NT2/D1 (cell line): ENCODE measurements around the gene HDAC8.
A peak's percentile ranks its signal among the peaks of the same experiment; 100 is the strongest.
"Not testable (repeated sequence)": the region's sequence is repeated elsewhere in the genome, so short reads cannot be mapped to it uniquely, and the experiment has no call there.

Source experiments
- DNase-seq: peaks from one replicate; pipeline ENCODE4 v3.0.0-alpha.2; 2011; ENCODE audit warnings: low read depth, low spot score
- H3K27me3 ChIP-seq: 2 replicates; pipeline ENCODE4 v1.6.0; 2011; ENCODE audit warnings: mild to moderate bottlenecking; ENCODE audit not compliant: insufficient read length, insufficient read depth
- H3K36me3 ChIP-seq: 2 replicates; pipeline ENCODE4 v1.6.1; 2011; ENCODE audit warnings: mild to moderate bottlenecking, low read length, mixed read lengths; ENCODE audit not compliant: insufficient read depth, insufficient read length
- H3K4me1 ChIP-seq: 2 replicates; pipeline ENCODE4 v1.5.1; 2011; ENCODE audit not compliant: insufficient read depth, insufficient read length
- H3K4me3 ChIP-seq: 2 replicates; pipeline ENCODE4 v1.5.1; 2011; ENCODE audit warnings: low read depth; ENCODE audit not compliant: insufficient read length
- H3K9ac ChIP-seq: 2 replicates; pipeline ENCODE4 v1.6.0; 2011; ENCODE audit warnings: low read depth; ENCODE audit not compliant: insufficient read length
- H3K9me3 ChIP-seq: 2 replicates; pipeline ENCODE4 v1.5.1; 2011; ENCODE audit warnings: mild to moderate bottlenecking, low read length; ENCODE audit not compliant: insufficient read depth
- SUZ12 ChIP-seq: IDR thresholded peaks from 2 replicates; pipeline ENCODE4 v1.6.1; 2011; ENCODE audit not compliant: insufficient read length, insufficient read depth; ENCODE audit errors: extremely low read depth
- YY1 ChIP-seq: IDR thresholded peaks from 2 replicates; pipeline ENCODE4 v1.6.1; 2011; ENCODE audit not compliant: insufficient read length, insufficient read depth
- ZNF274 ChIP-seq: IDR thresholded peaks from 2 replicates; pipeline ENCODE4 v1.6.1; 2011; ENCODE audit warnings: mild to moderate bottlenecking, low read depth, low read length

Gene HDAC8

GRCh38 chrX:72554448-72555140 lies 18.0 kb downstream of the HDAC8 start:
- Histone ChIP-seq H3K36me3 (no peaks in the 10 kb centered on the region), H3K4me1 (no peaks in the 10 kb centered on the region), H3K9me3 (0 out of 2 replicates have a peak, but pooled peaks cover 10% of the 10 kb centered on the region), H3K9ac (no peak overlapping the region), H3K4me3 (no peak overlapping the region), H3K27me3 (no peaks in the 10 kb centered on the region)
- no peak for TF ChIP-seq ZNF274
- TF ChIP-seq YY1: no peak
- no peak for TF ChIP-seq SUZ12
- DNase-seq: peak; percentile 81

GRCh38 chrX:72552443-72552842 lies 20.2 kb downstream of the HDAC8 start:
- not testable (repeated sequence) for DNase-seq, H3K36me3 ChIP-seq, H3K27me3 ChIP-seq, H3K9ac ChIP-seq, H3K9me3 ChIP-seq, H3K4me3 ChIP-seq, H3K4me1 ChIP-seq

GRCh38 chrX:72545990-72546389 lies 26.7 kb downstream of the HDAC8 start:
- Histone ChIP-seq H3K9ac (no peak overlapping the region), H3K4me3 (no peak overlapping the region), H3K36me3 (peaks cover 42% of the 10 kb centered on the region), H3K27me3 (no peaks in the 10 kb centered on the region), H3K9me3 (no peaks in the 10 kb centered on the region), H3K4me1 (no peaks in the 10 kb centered on the region)
- DNase-seq: no peak
- TF ChIP-seq SUZ12 (no peak), YY1 (no peak), ZNF274 (no peak)

- no peaks in the 10 kb centered on the region for H3K9me3 ChIP-seq
Measured at GRCh38 chrX:72540318-72540717, 32.3 kb downstream of the HDAC8 start.

GRCh38 chrX:72539822-72540221 lies 32.8 kb downstream of the HDAC8 start:
- no peaks in the 10 kb centered on the region for H3K4me1 ChIP-seq
- DNase-seq: no peak
- peaks cover 30% of the 10 kb centered on the region for H3K36me3 ChIP-seq
- H3K4me3 ChIP-seq: no peak overlapping the region
- no peak for TF ChIP-seq YY1
- no peaks in the 10 kb centered on the region for H3K27me3 ChIP-seq
- no peaks in the 10 kb centered on the region for H3K9me3 ChIP-seq
- no peak overlapping the region for H3K9ac ChIP-seq

More at GRCh38 chrX:72540318-72540717, 32.3 kb downstream of the HDAC8 start:
- peaks cover 30% of the 10 kb centered on the region for H3K36me3 ChIP-seq
- no peaks in the 10 kb centered on the region for H3K27me3 ChIP-seq
- no peak for DNase-seq
- TF ChIP-seq YY1 (no peak), SUZ12 (no peak), ZNF274 (no peak)
- no peak overlapping the region for H3K4me3 ChIP-seq
- no peak overlapping the region for H3K9ac ChIP-seq
- no peaks in the 10 kb centered on the region for H3K4me1 ChIP-seq

GRCh38 chrX:72536542-72536941 lies 36.1 kb downstream of the HDAC8 start:
- Histone ChIP-seq H3K9me3 (no peaks in the 10 kb centered on the region), H3K4me3 (no peak overlapping the region), H3K27me3 (no peaks in the 10 kb centered on the region), H3K36me3 (peaks cover 10% of the 10 kb centered on the region), H3K9ac (no peak overlapping the region), H3K4me1 (no peaks in the 10 kb centered on the region)
- TF ChIP-seq SUZ12 (no peak), ZNF274 (no peak), YY1 (no peak)
- no peak for DNase-seq

- no peaks in the 10 kb centered on the region for H3K27me3 ChIP-seq
- no peak overlapping the region for H3K9ac ChIP-seq
- TF ChIP-seq ZNF274 (no peak), YY1 (no peak), SUZ12 (no peak)
Measured at GRCh38 chrX:72532366-72532765, 40.3 kb downstream of the HDAC8 start.

More at GRCh38 chrX:72532366-72532765, 40.3 kb downstream of the HDAC8 start:
- no peak for DNase-seq
- Histone ChIP-seq H3K4me3 (no peak overlapping the region), H3K36me3 (peaks cover 10% of the 10 kb centered on the region), H3K4me1 (no peaks in the 10 kb centered on the region), H3K9me3 (no peaks in the 10 kb centered on the region)
